GM12891 (cell line): Measurements from ENCODE around the gene SLC41A2.
"Not testable (repeated sequence)": the region's sequence is repeated elsewhere in the genome, so short reads cannot be mapped to it uniquely, and the experiment has no call there.

Experiments
- POLR2A ChIP-seq: IDR thresholded peaks from 2 replicates; pipeline ENCODE4 v1.6.1; 2011; ENCODE audit warnings: low read depth, low read length, control low read depth
- POLR2AphosphoS5 ChIP-seq: IDR thresholded peaks from 2 replicates; pipeline ENCODE4 v1.6.1; 2011; ENCODE audit warnings: low read depth, low read length, control low read depth
- TAF1 ChIP-seq: IDR thresholded peaks from 2 replicates; pipeline ENCODE4 v1.6.1; 2011; ENCODE audit warnings: low read depth, low read length, control low read depth

- not testable (repeated sequence) for TF ChIP-seq TAF1, POLR2A, POLR2AphosphoS5
Measured at GRCh38 chr12:104977688-104978087, 19.6 kb upstream of the SLC41A2 start.
